Endothelial cell of umbilical vein (primary cell): ENCODE results near the gene ENAH. TPM values are rescaled to one million over a fixed set of nuclear protein-coding genes. Genes with fewer than 3 reads are reported as not detected.
A peak's percentile ranks its signal among the peaks of the same experiment; 100 is the strongest.

Source experiments
- BruUV-seq: library from RNA; stranded (reverse); fragments of 400-500 nt; replicated peaks from 2 replicates; lab custom pipeline; 2021; lab: Mats Ljungman, UMichigan
- CTCF ChIA-PET: fragments of 300-600, 350-600 bp; sonication (Branson Sonifier 250); formaldehyde crosslinking; loops from one replicate; lab custom pipeline; 2021; ENCODE audit warnings: antibody characterized with exemption, inconsistent platforms; lab: Charles Lee
- POLR2A ChIA-PET: fragments of 300-600, 350-600 bp; sonication (Branson Sonifier 250); formaldehyde crosslinking; loops from one replicate; lab custom pipeline; 2021; ENCODE audit warnings: antibody characterized with exemption, inconsistent platforms; lab: Charles Lee
- DNase-seq: peaks from one replicate; pipeline ENCODE4 v3.0.0-alpha.2; 2011; ENCODE audit warnings: low read depth, low spot score
- FAIRE-seq: peaks from 2 replicates; lab custom pipeline; 2011; peaks lifted over from hg19 to GRCh38; lab: Jason Lieb, UNC
- H2AFZ ChIP-seq: 2 replicates; pipeline ENCODE4 v1.6.0; 2012; ENCODE audit warnings: low read depth, low read length, control low read depth, inconsistent platforms
- H3K27ac ChIP-seq: 2 replicates; pipeline ENCODE4 v1.5.1; 2011; ENCODE audit warnings: low read depth, mild to moderate bottlenecking, control low read depth, low read length, moderate library complexity; ENCODE audit not compliant: insufficient read depth
- H3K27me3 ChIP-seq, 2 experiments: 2 replicates each; pipeline versions ENCODE4 v1.6.0 to v1.6.1; 2011; ENCODE audit warnings: low read length in 2 of 2, mixed read lengths in 1 of 2; ENCODE audit not compliant: control insufficient read depth in 2 of 2, insufficient read depth in 2 of 2
- H3K36me3 ChIP-seq, 2 experiments: 2 replicates in 1 of 2; 3 replicates in 1 of 2; pipeline ENCODE4 v1.5.1; 2011; ENCODE audit warnings: low read length in 2 of 2, mild to moderate bottlenecking in 1 of 2, moderate library complexity in 1 of 2; ENCODE audit not compliant: control insufficient read depth in 2 of 2, insufficient read depth in 2 of 2; ENCODE audit errors: extremely low read depth in 1 of 2
- H3K4me1 ChIP-seq: 3 replicates; pipeline ENCODE4 v1.5.1; 2011; ENCODE audit warnings: mild to moderate bottlenecking, low read length; ENCODE audit not compliant: control insufficient read depth, insufficient read depth; ENCODE audit errors: extremely low read depth
- H3K4me2 ChIP-seq: 2 replicates; pipeline ENCODE4 v1.6.1; 2011; ENCODE audit warnings: low read length, control low read depth, mixed read lengths; ENCODE audit not compliant: insufficient read depth
- H3K4me3 ChIP-seq, 3 experiments: fragments of 200-600 bp in 1 of 3; sonication (generic), shearing (Covaris generic) in 1 of 3; replicated peaks in 1 of 3; 2 replicates each; pipeline ENCODE4 v1.5.1; 2011 to 2016; ENCODE audit warnings: control low read depth in 3 of 3, low read length in 3 of 3, mild to moderate bottlenecking in 2 of 3, inconsistent platforms in 1 of 3, low read depth in 1 of 3, moderate library complexity in 1 of 3; ENCODE audit not compliant: insufficient read depth in 1 of 3
- H3K79me2 ChIP-seq: 2 replicates; pipeline ENCODE4 v1.6.0; 2012; ENCODE audit warnings: low read length, inconsistent platforms; ENCODE audit not compliant: control insufficient read depth, insufficient read depth
- H3K9ac ChIP-seq: replicated peaks from 2 replicates; pipeline ENCODE3; 2011; ENCODE audit warnings: low read length, control low read depth; ENCODE audit not compliant: insufficient read depth; ENCODE audit errors: extremely low read depth
- H3K9me1 ChIP-seq: replicated peaks from 3 replicates; pipeline ENCODE4 v1.6.0; 2011; ENCODE audit warnings: mild to moderate bottlenecking, low read length; ENCODE audit not compliant: control insufficient read depth, insufficient read depth; ENCODE audit errors: extremely low read depth
- H3K9me3 ChIP-seq: replicated peaks from 2 replicates; pipeline ENCODE4 v1.5.1; 2012; ENCODE audit warnings: low read length, inconsistent platforms; ENCODE audit not compliant: control insufficient read depth, insufficient read depth
- H4K20me1 ChIP-seq: replicated peaks from 2 replicates; pipeline ENCODE3; 2011; ENCODE audit warnings: mild to moderate bottlenecking, low read length; ENCODE audit not compliant: control insufficient read depth, insufficient read depth; ENCODE audit errors: extremely low read depth
- EZH2 ChIP-seq: IDR thresholded peaks from 2 replicates; pipeline ENCODE4 v1.6.1; 2012; ENCODE audit warnings: borderline replicate concordance, low read depth, mild to moderate bottlenecking, moderate library complexity, low read length, inconsistent platforms; ENCODE audit not compliant: severe bottlenecking
- FOS ChIP-seq: IDR thresholded peaks from 2 replicates; pipeline ENCODE4 v1.6.1; 2011; ENCODE audit warnings: mild to moderate bottlenecking, low read length, moderate library complexity, borderline replicate concordance; ENCODE audit not compliant: insufficient read depth
- GATA2 ChIP-seq: IDR thresholded peaks from 2 replicates; pipeline ENCODE4 v1.7.0; 2011; ENCODE audit warnings: low read depth, mild to moderate bottlenecking, moderate library complexity, mixed read lengths, low read length; ENCODE audit not compliant: insufficient read length, insufficient read depth
- JUN ChIP-seq: IDR thresholded peaks from 2 replicates; pipeline ENCODE4 v1.6.1; 2011; ENCODE audit warnings: borderline replicate concordance, low read depth; ENCODE audit not compliant: insufficient read length, insufficient read depth
- MYC ChIP-seq: IDR thresholded peaks from one replicate; pipeline ENCODE4 v1.6.1; 2011; ENCODE audit warnings: mild to moderate bottlenecking, low read depth, low read length
- POLR2A ChIP-seq: IDR thresholded peaks from 2 replicates; pipeline ENCODE4 v1.6.1; 2012; ENCODE audit warnings: low read depth, mild to moderate bottlenecking, control low read depth, low read length
- POLR2AphosphoS5 ChIP-seq: IDR thresholded peaks from 2 replicates; pipeline ENCODE4 v1.6.1; 2012; ENCODE audit warnings: low read depth, mild to moderate bottlenecking, control low read depth, low read length, moderate library complexity; ENCODE audit not compliant: insufficient read depth
- dilution Hi-C: fragments of 300-500 bp; cut with MboI; formaldehyde crosslinking; loops from one replicate; pipeline ENCODE4 v1.15.0; 2019; ENCODE audit warnings: low sequenced_read_pairs; ENCODE audit not compliant: extremely low pct_ligation_motif_present
- intact Hi-C: fragments of 100-400 bp; cut with micrococcal nuclease; formaldehyde crosslinking; loops from one replicate; pipeline ENCODE4 v1.10.0; 2022
- polyA plus RNA-seq, 4 experiments: library from polyadenylated mRNA; depleted of rRNA in 3 of 4; stranded (reverse) in 3 of 4; unstranded in 1 of 4; fragments of >200 nt; gene quantifications; 2 replicates each; pipeline versions ENCODE4 v1.2.1 to v1.2.3, GENCODE V29; 2011 to 2012; ENCODE audit warnings: missing spikeins in 1 of 4
- total RNA-seq: library from RNA; stranded (reverse); gene quantifications from 2 replicates; pipeline ENCODE4 v1.2.3, GENCODE V29; 2021
- TF ChIP-seq, protein P1 (sequence below): IDR thresholded peaks from 2 replicates; pipeline ENCODE4 v1.6.1; 2011; ENCODE audit not compliant: insufficient read depth, insufficient read length

ENAH gene
- total and polyA plus RNA-seq, 2 donors (not counting 3 experiments of a cell fraction or from before 2014, with no cell fraction given): 19.9 to 95.6 TPM

DNA sequence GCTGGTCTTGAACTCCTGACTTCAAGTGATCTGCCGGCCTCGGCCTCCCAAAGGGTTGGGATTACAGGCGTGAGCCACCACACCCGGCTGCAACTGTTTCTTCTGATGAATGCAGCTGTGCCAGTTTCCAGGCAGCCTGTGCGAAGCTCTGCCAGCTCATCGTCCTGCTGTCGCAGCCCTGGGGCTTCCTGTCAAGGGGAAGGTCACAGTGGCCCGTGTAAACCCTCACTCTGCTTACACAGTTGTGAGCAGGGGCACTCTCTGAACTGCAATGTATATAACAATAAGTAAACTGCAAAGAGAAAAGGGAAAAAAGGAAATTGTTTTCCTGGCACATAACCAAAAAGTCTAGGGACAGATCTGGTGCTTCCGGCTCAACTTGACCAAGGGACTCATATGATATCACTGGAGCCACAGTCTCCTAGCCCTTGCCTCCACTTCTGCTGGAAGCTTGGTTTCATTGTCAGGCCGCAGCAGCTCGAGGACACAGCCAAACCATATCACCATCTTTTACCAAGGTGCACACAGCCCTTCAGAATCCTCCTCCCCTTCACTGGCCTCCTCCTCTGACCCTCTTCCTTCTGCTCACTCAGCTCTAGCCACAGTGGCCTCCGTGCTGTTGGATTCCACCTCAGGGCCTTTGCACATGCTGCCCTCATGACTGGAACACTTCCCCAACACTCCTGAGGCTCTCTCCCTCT, 202.3 kb downstream of the ENAH start:
- ChIA-PET POLR2A (no interaction called here), CTCF (interaction anchor here (0.5 to 3.0 kb wide), 2 partner anchors 10 to 951 kb away, joined by 3 to 12 read pairs; no protein-coding TSS in a partner anchor)
- dilution Hi-C loops (no loop called here), intact Hi-C loops (no loop called here)
- Histone ChIP-seq H3K36me3 (no peaks in the 10 kb centered on the region), H3K27ac (no peak overlapping the region), H3K4me1 (peaks cover 19% of the 10 kb centered on the region), H3K9ac (no peak overlapping the region), H3K79me2 (no peaks in the 10 kb centered on the region), H2AFZ (no peak overlapping the region), H3K27me3 (peaks cover 2% of the 10 kb centered on the region in 2 experiments), H3K4me2 (no peak overlapping the region), H3K4me3 (no peak overlapping the region), H4K20me1 (no peaks in the 10 kb centered on the region), H3K9me1 (no peaks in the 10 kb centered on the region), H3K9me3 (no peaks in the 10 kb centered on the region)
- BruUV-seq: no TSS peak
- TF ChIP-seq FOS: no peak
- no peak for TF ChIP-seq MYC
- no peak for TF ChIP-seq POLR2AphosphoS5
- no peak for TF ChIP-seq GATA2
- no peak for TF ChIP-seq JUN
- FAIRE-seq (peak; percentile 73), DNase-seq (no peak)

DNA sequence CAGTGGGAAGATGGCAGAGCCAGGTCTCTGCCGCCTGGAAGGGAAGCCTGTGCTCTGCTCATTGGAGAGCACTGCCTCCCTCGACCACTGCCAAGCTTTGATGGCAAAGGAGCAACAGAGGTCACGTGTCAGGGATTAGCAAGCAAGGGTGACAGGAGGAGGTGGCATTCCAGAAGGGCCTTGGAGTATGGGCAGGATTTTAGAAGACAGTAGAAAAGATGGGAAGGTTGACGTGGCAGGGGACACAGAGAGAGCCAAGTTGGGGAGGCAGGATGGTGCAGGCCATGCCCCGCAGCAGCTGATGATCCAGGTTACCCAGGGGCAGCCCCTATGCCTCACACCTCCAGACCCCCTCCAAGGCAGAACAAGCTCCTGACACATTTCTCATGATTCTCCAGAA, 203.1 kb downstream of the ENAH start:
- peaks cover 24% of the 10 kb centered on the region for H3K4me1 ChIP-seq
- H3K9me3 ChIP-seq: no peaks in the 10 kb centered on the region
- FAIRE-seq (no peak), DNase-seq (no peak)
- no peaks in the 10 kb centered on the region for H3K79me2 ChIP-seq
- POLR2A ChIA-PET: no interaction called here
- no peaks in the 10 kb centered on the region for H4K20me1 ChIP-seq
- H3K4me2 ChIP-seq: no peak overlapping the region
- BruUV-seq: no TSS peak
- no peak overlapping the region for H3K4me3 ChIP-seq
- CTCF ChIA-PET: interaction anchor here (3.0 kb wide), 1 partner anchor 9 kb away, joined by 12 read pairs; no protein-coding TSS in a partner anchor
- H3K36me3 ChIP-seq: no peaks in the 10 kb centered on the region
- H3K9ac ChIP-seq: no peak overlapping the region
- intact Hi-C loops (no loop called here), dilution Hi-C loops (no loop called here)
- H3K27ac ChIP-seq: no peak overlapping the region
- H3K9me1 ChIP-seq: no peaks in the 10 kb centered on the region
- TF ChIP-seq GATA2 (no peak), MYC (no peak), EZH2 (no peak), POLR2A (no peak), FOS (no peak), POLR2AphosphoS5 (no peak)
- TF ChIP-seq, protein P1, sequence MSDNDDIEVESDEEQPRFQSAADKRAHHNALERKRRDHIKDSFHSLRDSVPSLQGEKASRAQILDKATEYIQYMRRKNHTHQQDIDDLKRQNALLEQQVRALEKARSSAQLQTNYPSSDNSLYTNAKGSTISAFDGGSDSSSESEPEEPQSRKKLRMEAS: no peak
- peaks cover 2% of the 10 kb centered on the region in 2 experiments for H3K27me3 ChIP-seq
- H2AFZ ChIP-seq: no peak overlapping the region
